Suprapubic skin (tissue), 4 donors: Measurements from ENCODE around the gene SRGAP1. TPM values are rescaled to one million over a fixed set of nuclear protein-coding genes. Genes with fewer than 3 reads are reported as not detected.

Experiments used
- DNase-seq, 2 donors: peaks; one replicate each; pipeline ENCODE4 v3.0.0-alpha.2; 2019; ENCODE audit warnings: low spot score in 2 of 2
- H3K27ac ChIP-seq: fragments of 200-600 bp; sonication (generic); one replicate; pipeline ENCODE4 v1.5.1; 2019
- H3K27me3 ChIP-seq: fragments of 200-600 bp; sonication (generic); one replicate; pipeline ENCODE4 v1.5.1; 2019
- H3K36me3 ChIP-seq: fragments of 200-600 bp; sonication (generic); one replicate; pipeline ENCODE4 v1.5.1; 2019
- H3K4me1 ChIP-seq: fragments of 200-600 bp; sonication (generic); one replicate; pipeline ENCODE4 v1.5.1; 2019
- H3K4me3 ChIP-seq: fragments of 200-600 bp; sonication (generic); one replicate; pipeline ENCODE4 v1.5.1; 2019; ENCODE audit warnings: mild to moderate bottlenecking
- H3K9me3 ChIP-seq: fragments of 200-600 bp; sonication (generic); one replicate; pipeline ENCODE4 v1.5.1; 2019
- CTCF ChIP-seq, 2 donors: fragments of 200-600 bp in 1 of 2; fragments of 450-650 bp in 1 of 2; sonication (generic) in 1 of 2; IDR thresholded peaks; one replicate each; pipeline ENCODE4 v1.5.1; 2016 to 2019; ENCODE audit warnings: antibody characterized with exemption in 2 of 2, mild to moderate bottlenecking in 1 of 2, moderate library complexity in 1 of 2
- EP300 ChIP-seq: sonication (generic); formaldehyde crosslinking; IDR thresholded peaks from one replicate; pipeline ENCODE4 v1.6.1; 2017; ENCODE audit warnings: antibody characterized with exemption
- POLR2A ChIP-seq, 2 donors: fragments of 450-650 bp; IDR thresholded peaks; one replicate each; pipeline ENCODE4 v1.6.1; 2017; ENCODE audit warnings: antibody characterized with exemption in 2 of 2, mild to moderate bottlenecking in 2 of 2, moderate library complexity in 2 of 2
- POLR2AphosphoS5 ChIP-seq, 3 donors: sonication (generic); formaldehyde crosslinking; IDR thresholded peaks; one replicate each; pipeline ENCODE4 v1.6.1; 2017; ENCODE audit warnings: antibody characterized with exemption in 3 of 3
- WGBS: methylation state at CpG from one replicate; pipeline ENCODE4 v1.1.5; 2018; 5-methylcytosine and 5-hydroxymethylcytosine counted together
- total RNA-seq, 4 donors: library from RNA; depleted of rRNA; stranded (reverse); fragments of >200 nt; gene quantifications; one replicate each; pipeline ENCODE4 v1.1.0, GENCODE V29; 2016

The SRGAP1 gene
- total RNA-seq, 4 donors from 2014 or later, result 8.4 to 10.9 (median 9.8) TPM

- H3K27me3 ChIP-seq, result no peaks in the 10 kb centered on the region
- H3K4me3 ChIP-seq, result peak overlapping the region; percentile 8
- H3K9me3 ChIP-seq, result no peaks in the 10 kb centered on the region
- no peaks in the 10 kb centered on the region for H3K36me3 ChIP-seq
- no peak for TF ChIP-seq POLR2A (IDR thresholded peaks at IDR 0.05)
- no peak for TF ChIP-seq POLR2AphosphoS5 (IDR thresholded peaks at IDR 0.05)
- no peak for TF ChIP-seq EP300
- no peak for TF ChIP-seq CTCF (IDR thresholded peaks at IDR 0.05)
- 25% methylated on average over 7 of the region's 7 CpGs for WGBS
- peaks cover 14% of the 10 kb centered on the region for H3K4me1 ChIP-seq
- DNase-seq, result no peak
- no peak overlapping the region for H3K27ac ChIP-seq
These were observed 194.9 kb downstream of the SRGAP1 start for GRCh38 chr12:64039281-64039871.

- Histone ChIP-seq H3K4me1 (peaks cover 14% of the 10 kb centered on the region), H3K9me3 (no peaks in the 10 kb centered on the region), H3K27ac (no peak overlapping the region), H3K4me3 (no peak overlapping the region), H3K36me3 (no peaks in the 10 kb centered on the region), H3K27me3 (no peaks in the 10 kb centered on the region)
- WGBS, result 80% methylated on average over 2 of the region's 2 CpGs
- DNase-seq, result no peak
- no peak for TF ChIP-seq POLR2A (IDR thresholded peaks at IDR 0.05)
- no peak for TF ChIP-seq EP300
- no peak for TF ChIP-seq POLR2AphosphoS5 (IDR thresholded peaks at IDR 0.05)
- no peak for TF ChIP-seq CTCF (IDR thresholded peaks at IDR 0.05)
These were observed 198.4 kb downstream of the SRGAP1 start for GRCh38 chr12:64042911-64043310.

GRCh38 chr12:64044191-64044590 is 199.7 kb downstream of the SRGAP1 start:
- Histone ChIP-seq H3K27me3 (no peaks in the 10 kb centered on the region), H3K4me1 (peaks cover 8% of the 10 kb centered on the region), H3K9me3 (no peaks in the 10 kb centered on the region), H3K4me3 (no peak overlapping the region), H3K36me3 (no peaks in the 10 kb centered on the region), H3K27ac (no peak overlapping the region)
- TF ChIP-seq EP300 (no peak), CTCF (IDR thresholded peaks at IDR 0.05) (no peak), POLR2A (IDR thresholded peaks at IDR 0.05) (no peak), POLR2AphosphoS5 (IDR thresholded peaks at IDR 0.05) (no peak)
- DNase-seq, result no peak
- 88% methylated on average over 1 of the region's 1 CpG for WGBS

- H3K9me3 ChIP-seq, result no peaks in the 10 kb centered on the region
- no peak overlapping the region for H3K4me3 ChIP-seq
- no peaks in the 10 kb centered on the region for H3K4me1 ChIP-seq
- no peaks in the 10 kb centered on the region for H3K36me3 ChIP-seq
- 70% methylated on average over 2 of the region's 2 CpGs for WGBS
- H3K27me3 ChIP-seq, result no peaks in the 10 kb centered on the region
- TF ChIP-seq POLR2AphosphoS5 (IDR thresholded peaks at IDR 0.05) (no peak), POLR2A (IDR thresholded peaks at IDR 0.05) (no peak), EP300 (no peak), CTCF (IDR thresholded peaks at IDR 0.05) (no peak)
- no peak overlapping the region for H3K27ac ChIP-seq
- DNase-seq, result no peak
These were observed 206.6 kb downstream of the SRGAP1 start for GRCh38 chr12:64051057-64051456.

GRCh38 chr12:64053117-64053516 is 208.6 kb downstream of the SRGAP1 start:
- H3K36me3 ChIP-seq, result no peaks in the 10 kb centered on the region
- H3K27me3 ChIP-seq, result no peaks in the 10 kb centered on the region
- no peak overlapping the region for H3K27ac ChIP-seq
- no peak for TF ChIP-seq CTCF (IDR thresholded peaks at IDR 0.05)
- no peak for TF ChIP-seq POLR2A (IDR thresholded peaks at IDR 0.05)
- no peak for TF ChIP-seq EP300
- TF ChIP-seq POLR2AphosphoS5 (IDR thresholded peaks at IDR 0.05), result no peak
- DNase-seq, result no peak
- WGBS, result 91% methylated on average over 3 of the region's 3 CpGs
- H3K4me3 ChIP-seq, result no peak overlapping the region
- H3K4me1 ChIP-seq, result no peaks in the 10 kb centered on the region
- no peaks in the 10 kb centered on the region for H3K9me3 ChIP-seq
